WTC11 (cell line): ENCODE results near the gene ANKRD17. TPM values are rescaled to one million over a fixed set of nuclear protein-coding genes. Genes with fewer than 3 reads are reported as not detected.

Experiments
- ATAC-seq: fragments of 200-7000 bp; cut with Tn5 transposase; 2 replicates; pipeline ENCODE4 v1.10.0; 2021; ENCODE audit warnings: mild to moderate bottlenecking, moderate library complexity
- CTCF ChIA-PET: fragments of 300-600 bp; sonication (Branson Sonifier 250); formaldehyde crosslinking; loops from one replicate; lab custom pipeline; 2021; ENCODE audit warnings: antibody characterized with exemption; lab: Charles Lee
- POLR2A ChIA-PET: fragments of 350-600 bp; sonication (Branson Sonifier 250); formaldehyde crosslinking; loops from one replicate; lab custom pipeline; 2021; ENCODE audit warnings: antibody characterized with exemption; lab: Charles Lee
- DNase-seq: peaks from one replicate; pipeline ENCODE4 v3.0.0; 2021; ENCODE audit warnings: low spot score
- H3K27ac Mint-ChIP-seq: 2 replicates; pipeline ENCODE4 v1.8.0; 2021; ENCODE audit warnings: mixed read lengths
- H3K27me3 Mint-ChIP-seq: 2 replicates; pipeline ENCODE4 v1.8.0; 2021; ENCODE audit warnings: low read depth, mild to moderate bottlenecking, moderate library complexity, mixed read lengths
- H3K36me3 Mint-ChIP-seq: 2 replicates; pipeline ENCODE4 v1.8.0; 2021; ENCODE audit warnings: mixed read lengths
- H3K4me1 Mint-ChIP-seq: 2 replicates; pipeline ENCODE4 v1.8.0; 2022; ENCODE audit warnings: mixed read lengths
- H3K4me3 Mint-ChIP-seq: 2 replicates; pipeline ENCODE4 v1.8.0; 2021; ENCODE audit warnings: mild to moderate bottlenecking, moderate library complexity, mixed read lengths
- H3K9me3 Mint-ChIP-seq: 2 replicates; pipeline ENCODE4 v1.8.0; 2021; ENCODE audit warnings: mixed read lengths
- ESRRA ChIP-seq: sonication (generic); formaldehyde crosslinking; IDR thresholded peaks from 2 replicates; pipeline ENCODE4 v1.8.1; 2022; ENCODE audit warnings: mild to moderate bottlenecking, missing genetic modification reagents, borderline replicate concordance
- FOXJ3 ChIP-seq: sonication (generic); formaldehyde crosslinking; IDR thresholded peaks from 2 replicates; pipeline ENCODE4 v1.9.0; 2021; ENCODE audit warnings: missing genetic modification reagents, mild to moderate bottlenecking, borderline replicate concordance
- GABPB1 ChIP-seq: sonication (generic); formaldehyde crosslinking; IDR thresholded peaks from 2 replicates; pipeline ENCODE4 v1.8.1; 2023; ENCODE audit warnings: mild to moderate bottlenecking, missing genetic modification reagents
- GTF2I ChIP-seq: fragments of 250-450 bp; sonication (Bioruptor Pico); conservative IDR thresholded peaks from 2 replicates; pipeline ENCODE4 v1.4.0; 2021; ENCODE audit warnings: mild to moderate bottlenecking
- JUN ChIP-seq: sonication (generic); formaldehyde crosslinking; IDR thresholded peaks from 2 replicates; pipeline ENCODE4 v1.8.0; 2023; ENCODE audit warnings: mild to moderate bottlenecking, missing genetic modification reagents
- KAT7 ChIP-seq: sonication (generic); formaldehyde crosslinking; IDR thresholded peaks from 2 replicates; pipeline ENCODE4 v1.8.1; 2023; ENCODE audit warnings: missing genetic modification reagents, mild to moderate bottlenecking, borderline replicate concordance
- NFATC4 ChIP-seq: fragments of 250-450 bp; sonication (Bioruptor Pico); IDR thresholded peaks from 2 replicates; pipeline ENCODE4 v1.9.0; 2021; ENCODE audit warnings: mild to moderate bottlenecking
- NR2C2 ChIP-seq: sonication (generic); formaldehyde crosslinking; IDR thresholded peaks from 2 replicates; pipeline ENCODE4 v1.8.0; 2022; ENCODE audit warnings: mild to moderate bottlenecking, missing genetic modification reagents
- PREB ChIP-seq: sonication (generic); formaldehyde crosslinking; IDR thresholded peaks from 2 replicates; pipeline ENCODE4 v1.8.1; 2022; ENCODE audit warnings: mild to moderate bottlenecking, missing genetic modification reagents, moderate library complexity, borderline replicate concordance
- SMAD3 ChIP-seq: sonication (generic); formaldehyde crosslinking; IDR thresholded peaks from 2 replicates; pipeline ENCODE4 v1.8.0; 2022; ENCODE audit warnings: missing genetic modification reagents, mild to moderate bottlenecking, borderline replicate concordance
- TEAD1 ChIP-seq: sonication (generic); formaldehyde crosslinking; IDR thresholded peaks from 2 replicates; pipeline ENCODE4 v1.8.0; 2022; ENCODE audit warnings: mild to moderate bottlenecking, missing genetic modification reagents
- ZNF232 ChIP-seq: sonication (generic); formaldehyde crosslinking; IDR thresholded peaks from 2 replicates; pipeline ENCODE4 v1.8.0; 2022; ENCODE audit warnings: mild to moderate bottlenecking, missing genetic modification reagents
- ZNF396 ChIP-seq: fragments of 250-450 bp; sonication (Bioruptor Pico); IDR thresholded peaks from 2 replicates; pipeline ENCODE4 v1.8.0; 2021; ENCODE audit warnings: mild to moderate bottlenecking, moderate library complexity, borderline replicate concordance
- total RNA-seq: library from RNA; stranded (reverse); gene quantifications from 3 replicates; pipeline ENCODE4 v1.2.3, GENCODE V29; 2021
- TF ChIP-seq, protein P1 (sequence below): fragments of 250-450 bp; sonication (Bioruptor Pico); IDR thresholded peaks from 2 replicates; pipeline ENCODE4 v2.1.2; 2022; ENCODE audit warnings: mild to moderate bottlenecking, moderate library complexity
- TF ChIP-seq, protein P2 (sequence below): sonication (generic); formaldehyde crosslinking; IDR thresholded peaks from 2 replicates; pipeline ENCODE4 v1.8.0; 2023; ENCODE audit warnings: missing genetic modification reagents, mild to moderate bottlenecking, borderline replicate concordance
- TF ChIP-seq, protein P3 (sequence below): sonication (generic); formaldehyde crosslinking; IDR thresholded peaks from 2 replicates; pipeline ENCODE4 v1.8.1; 2023; ENCODE audit warnings: mild to moderate bottlenecking, missing genetic modification reagents, borderline replicate concordance

Gene ANKRD17
- total RNA-seq, 1 experiment from 2014 or later: 76.0 TPM

DNA sequence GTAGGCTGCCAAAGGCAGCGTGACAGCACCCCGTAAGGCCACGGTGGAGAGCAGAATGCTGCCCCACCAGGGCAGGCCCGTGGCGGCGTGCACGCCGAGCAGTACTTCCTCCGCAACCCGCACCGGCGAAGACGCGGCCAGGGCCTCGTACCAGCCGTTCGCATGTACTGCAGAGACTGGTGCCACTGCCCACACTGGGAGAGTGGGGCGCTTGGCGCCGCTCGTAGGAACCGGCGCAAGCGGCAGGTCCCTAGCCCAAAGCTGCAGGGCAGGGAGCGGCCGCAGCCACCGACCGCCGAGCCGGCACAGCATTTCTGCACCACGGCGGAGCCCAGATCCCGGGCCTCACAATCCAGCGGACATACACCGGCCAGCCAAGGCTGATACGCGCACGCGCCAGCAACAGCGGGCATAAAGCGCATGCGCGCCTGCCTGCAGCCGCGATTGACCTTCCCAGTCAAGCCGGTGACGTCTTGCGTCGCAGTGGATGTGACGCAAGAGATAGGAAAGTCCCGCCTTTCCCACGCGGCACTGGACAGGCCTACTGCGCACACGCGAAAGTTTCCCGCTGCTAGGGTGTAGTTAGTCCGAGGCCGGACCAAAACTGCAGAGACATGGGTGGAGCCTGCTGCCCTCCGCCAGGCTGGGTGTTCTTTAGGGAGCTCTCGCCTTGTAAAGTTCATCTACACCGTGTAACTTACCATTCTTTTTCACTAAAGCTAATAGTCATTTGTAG, 189.1 kb downstream of the ANKRD17 start, which contains the start of gene COX18 (continued):
- TF ChIP-seq ZNF396 (CRISPR knock-in tag): no peak
- TF ChIP-seq JUN (CRISPR knock-in tag): peak; percentile 74; the same call in 1 of the 2 replicates
- peak; percentile 91 for TF ChIP-seq GABPB1 (CRISPR knock-in tag)
- peak; percentile 77 for TF ChIP-seq TEAD1 (CRISPR knock-in tag)
- TF ChIP-seq GTF2I (CRISPR knock-in tag): no peak
- TF ChIP-seq, protein P1, sequence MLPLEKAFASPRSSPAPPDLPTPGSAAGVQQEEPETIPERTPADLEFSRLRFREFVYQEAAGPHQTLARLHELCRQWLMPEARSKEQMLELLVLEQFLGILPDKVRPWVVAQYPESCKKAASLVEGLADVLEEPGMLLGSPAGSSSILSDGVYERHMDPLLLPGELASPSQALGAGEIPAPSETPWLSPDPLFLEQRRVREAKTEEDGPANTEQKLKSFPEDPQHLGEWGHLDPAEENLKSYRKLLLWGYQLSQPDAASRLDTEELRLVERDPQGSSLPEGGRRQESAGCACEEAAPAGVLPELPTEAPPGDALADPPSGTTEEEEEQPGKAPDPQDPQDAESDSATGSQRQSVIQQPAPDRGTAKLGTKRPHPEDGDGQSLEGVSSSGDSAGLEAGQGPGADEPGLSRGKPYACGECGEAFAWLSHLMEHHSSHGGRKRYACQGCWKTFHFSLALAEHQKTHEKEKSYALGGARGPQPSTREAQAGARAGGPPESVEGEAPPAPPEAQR (CRISPR knock-in tag): no peak
- TF ChIP-seq NR2C2 (CRISPR knock-in tag): 0 out of 2 replicates have a peak, but pooled peaks have one; percentile 15
- TF ChIP-seq FOXJ3: no peak
- peak; percentile 90 for TF ChIP-seq ESRRA (CRISPR knock-in tag)
- TF ChIP-seq, protein P2, sequence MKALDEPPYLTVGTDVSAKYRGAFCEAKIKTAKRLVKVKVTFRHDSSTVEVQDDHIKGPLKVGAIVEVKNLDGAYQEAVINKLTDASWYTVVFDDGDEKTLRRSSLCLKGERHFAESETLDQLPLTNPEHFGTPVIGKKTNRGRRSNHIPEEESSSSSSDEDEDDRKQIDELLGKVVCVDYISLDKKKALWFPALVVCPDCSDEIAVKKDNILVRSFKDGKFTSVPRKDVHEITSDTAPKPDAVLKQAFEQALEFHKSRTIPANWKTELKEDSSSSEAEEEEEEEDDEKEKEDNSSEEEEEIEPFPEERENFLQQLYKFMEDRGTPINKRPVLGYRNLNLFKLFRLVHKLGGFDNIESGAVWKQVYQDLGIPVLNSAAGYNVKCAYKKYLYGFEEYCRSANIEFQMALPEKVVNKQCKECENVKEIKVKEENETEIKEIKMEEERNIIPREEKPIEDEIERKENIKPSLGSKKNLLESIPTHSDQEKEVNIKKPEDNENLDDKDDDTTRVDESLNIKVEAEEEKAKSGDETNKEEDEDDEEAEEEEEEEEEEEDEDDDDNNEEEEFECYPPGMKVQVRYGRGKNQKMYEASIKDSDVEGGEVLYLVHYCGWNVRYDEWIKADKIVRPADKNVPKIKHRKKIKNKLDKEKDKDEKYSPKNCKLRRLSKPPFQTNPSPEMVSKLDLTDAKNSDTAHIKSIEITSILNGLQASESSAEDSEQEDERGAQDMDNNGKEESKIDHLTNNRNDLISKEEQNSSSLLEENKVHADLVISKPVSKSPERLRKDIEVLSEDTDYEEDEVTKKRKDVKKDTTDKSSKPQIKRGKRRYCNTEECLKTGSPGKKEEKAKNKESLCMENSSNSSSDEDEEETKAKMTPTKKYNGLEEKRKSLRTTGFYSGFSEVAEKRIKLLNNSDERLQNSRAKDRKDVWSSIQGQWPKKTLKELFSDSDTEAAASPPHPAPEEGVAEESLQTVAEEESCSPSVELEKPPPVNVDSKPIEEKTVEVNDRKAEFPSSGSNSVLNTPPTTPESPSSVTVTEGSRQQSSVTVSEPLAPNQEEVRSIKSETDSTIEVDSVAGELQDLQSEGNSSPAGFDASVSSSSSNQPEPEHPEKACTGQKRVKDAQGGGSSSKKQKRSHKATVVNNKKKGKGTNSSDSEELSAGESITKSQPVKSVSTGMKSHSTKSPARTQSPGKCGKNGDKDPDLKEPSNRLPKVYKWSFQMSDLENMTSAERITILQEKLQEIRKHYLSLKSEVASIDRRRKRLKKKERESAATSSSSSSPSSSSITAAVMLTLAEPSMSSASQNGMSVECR (CRISPR knock-in tag): peak; percentile 82; the same call in 1 of the 2 replicates
- TF ChIP-seq, all 79 proteins: peak for 35

DNA sequence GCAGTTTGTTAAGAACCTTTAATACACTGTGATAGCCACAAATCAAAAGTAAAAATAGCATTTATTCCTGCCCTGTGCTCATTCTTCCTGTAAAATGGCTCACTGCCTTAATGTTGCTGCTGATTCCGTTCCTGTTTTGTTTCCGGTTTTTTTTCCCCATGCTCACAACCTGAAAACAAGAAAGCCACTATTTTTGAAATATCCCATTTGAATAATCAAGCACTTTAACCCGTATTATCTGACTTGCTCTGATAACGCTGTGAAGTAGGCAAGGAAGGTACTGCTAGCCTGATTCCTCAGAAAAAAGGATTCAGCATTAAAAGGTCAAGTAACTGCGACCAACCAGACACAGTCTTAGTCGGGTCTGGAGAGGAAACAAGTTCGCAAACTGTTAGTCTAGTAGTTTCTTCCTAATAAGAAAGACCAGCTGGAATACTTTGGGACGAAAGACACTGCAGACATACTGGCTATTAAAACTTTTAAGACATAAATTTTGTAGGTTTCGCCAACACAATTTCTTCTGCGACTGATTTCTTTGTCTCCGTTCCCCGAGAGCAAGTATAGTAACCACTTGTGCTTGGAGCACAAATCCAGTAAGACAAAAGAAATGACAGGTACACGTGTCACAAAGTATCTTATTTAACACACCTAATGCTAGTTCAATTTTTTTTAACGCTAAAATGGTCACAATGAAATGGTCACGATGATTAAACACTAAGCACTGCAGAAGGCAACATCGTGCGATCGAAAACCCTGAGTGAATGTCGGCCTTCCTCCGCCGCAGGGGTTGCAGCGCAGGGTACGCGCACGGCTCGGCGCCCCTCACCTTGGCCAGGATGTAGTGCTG, 189.9 kb downstream of the ANKRD17 start:
- POLR2A ChIA-PET: no interaction called here
- TF ChIP-seq, protein P1 (CRISPR knock-in tag): no peak
- TF ChIP-seq NR2C2 (CRISPR knock-in tag) (no peak), ZNF232 (CRISPR knock-in tag) (no peak), SMAD3 (CRISPR knock-in tag) (no peak), PREB (CRISPR knock-in tag) (no peak), KAT7 (CRISPR knock-in tag) (no peak), NFATC4 (no peak)
- TF ChIP-seq, protein P3, sequence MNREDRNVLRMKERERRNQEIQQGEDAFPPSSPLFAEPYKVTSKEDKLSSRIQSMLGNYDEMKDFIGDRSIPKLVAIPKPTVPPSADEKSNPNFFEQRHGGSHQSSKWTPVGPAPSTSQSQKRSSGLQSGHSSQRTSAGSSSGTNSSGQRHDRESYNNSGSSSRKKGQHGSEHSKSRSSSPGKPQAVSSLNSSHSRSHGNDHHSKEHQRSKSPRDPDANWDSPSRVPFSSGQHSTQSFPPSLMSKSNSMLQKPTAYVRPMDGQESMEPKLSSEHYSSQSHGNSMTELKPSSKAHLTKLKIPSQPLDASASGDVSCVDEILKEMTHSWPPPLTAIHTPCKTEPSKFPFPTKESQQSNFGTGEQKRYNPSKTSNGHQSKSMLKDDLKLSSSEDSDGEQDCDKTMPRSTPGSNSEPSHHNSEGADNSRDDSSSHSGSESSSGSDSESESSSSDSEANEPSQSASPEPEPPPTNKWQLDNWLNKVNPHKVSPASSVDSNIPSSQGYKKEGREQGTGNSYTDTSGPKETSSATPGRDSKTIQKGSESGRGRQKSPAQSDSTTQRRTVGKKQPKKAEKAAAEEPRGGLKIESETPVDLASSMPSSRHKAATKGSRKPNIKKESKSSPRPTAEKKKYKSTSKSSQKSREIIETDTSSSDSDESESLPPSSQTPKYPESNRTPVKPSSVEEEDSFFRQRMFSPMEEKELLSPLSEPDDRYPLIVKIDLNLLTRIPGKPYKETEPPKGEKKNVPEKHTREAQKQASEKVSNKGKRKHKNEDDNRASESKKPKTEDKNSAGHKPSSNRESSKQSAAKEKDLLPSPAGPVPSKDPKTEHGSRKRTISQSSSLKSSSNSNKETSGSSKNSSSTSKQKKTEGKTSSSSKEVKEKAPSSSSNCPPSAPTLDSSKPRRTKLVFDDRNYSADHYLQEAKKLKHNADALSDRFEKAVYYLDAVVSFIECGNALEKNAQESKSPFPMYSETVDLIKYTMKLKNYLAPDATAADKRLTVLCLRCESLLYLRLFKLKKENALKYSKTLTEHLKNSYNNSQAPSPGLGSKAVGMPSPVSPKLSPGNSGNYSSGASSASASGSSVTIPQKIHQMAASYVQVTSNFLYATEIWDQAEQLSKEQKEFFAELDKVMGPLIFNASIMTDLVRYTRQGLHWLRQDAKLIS (CRISPR knock-in tag): no peak
- peaks cover 8% of the 10 kb centered on the region for H3K4me1 Mint-ChIP-seq
- ATAC-seq (peak; percentile 1; the same call in 1 of the 2 replicates), DNase-seq (no peak)
- H3K4me3 Mint-ChIP-seq: peak overlapping the region; percentile 88
- H3K9me3 Mint-ChIP-seq: no peaks in the 10 kb centered on the region
- CTCF ChIA-PET: no interaction called here
- peak overlapping the region; percentile 99 for H3K27ac Mint-ChIP-seq
- no peaks in the 10 kb centered on the region for H3K27me3 Mint-ChIP-seq
- peaks cover 10% of the 10 kb centered on the region; the same call in 1 of the 2 replicates for H3K36me3 Mint-ChIP-seq
